ENCODE data around the gene CCDC68. TPM values are rescaled to one million over a fixed set of nuclear protein-coding genes. Genes with fewer than 3 reads are reported as not detected.

Gene CCDC68
- total RNA-seq, 1 donor from 2014 or later = 4.2 TPM

- Histone ChIP-seq H3K4me3 (ENCODE audit: low read depth, low read length) (no peak overlapping the region), H3K27me3 (ENCODE audit: control insufficient read depth, insufficient read depth, low read length) (no peaks in the 10 kb centered on the region), H3K36me3 (ENCODE audit: control insufficient read depth, insufficient read depth, low read length) (peaks cover 1% of the 10 kb centered on the region)
- no peak for TF ChIP-seq CTCF (IDR thresholded peaks at IDR 0.05; ENCODE audit: insufficient read depth, low read length, severe bottlenecking)
- DNase-seq (ENCODE audit: low read depth) (no peak), FAIRE-seq (no peak)
Observed at GRCh38 chr18:54939361-54939917, 19.8 kb downstream of the CCDC68 start.

GRCh38 chr18:54938506-54938905, 20.8 kb downstream of the CCDC68 start:
- peaks cover 1% of the 10 kb centered on the region for H3K36me3 ChIP-seq (ENCODE audit: control insufficient read depth, insufficient read depth, low read length)
- DNase-seq (ENCODE audit: low read depth) = no peak
- no peaks in the 10 kb centered on the region for H3K27me3 ChIP-seq (ENCODE audit: control insufficient read depth, insufficient read depth, low read length)
- TF ChIP-seq CTCF (IDR thresholded peaks at IDR 0.05; ENCODE audit: insufficient read depth, low read length, severe bottlenecking) = no peak
- no peak for FAIRE-seq
- no peak overlapping the region for H3K4me3 ChIP-seq (ENCODE audit: low read depth, low read length)

- no peaks in the 10 kb centered on the region for H3K27me3 ChIP-seq (ENCODE audit: control insufficient read depth, insufficient read depth, low read length)
- FAIRE-seq = no peak
- no peaks in the 10 kb centered on the region for H3K36me3 ChIP-seq (ENCODE audit: control insufficient read depth, insufficient read depth, low read length)
- no peak for DNase-seq (ENCODE audit: low read depth)
- no peak overlapping the region for H3K4me3 ChIP-seq (ENCODE audit: low read depth, low read length)
- TF ChIP-seq CTCF (IDR thresholded peaks at IDR 0.05; ENCODE audit: insufficient read depth, low read length, severe bottlenecking) = no peak
Observed at GRCh38 chr18:54932472-54932871, 26.8 kb downstream of the CCDC68 start.

GRCh38 chr18:54931152-54931551, 28.1 kb downstream of the CCDC68 start:
- TF ChIP-seq CTCF (IDR thresholded peaks at IDR 0.05; ENCODE audit: insufficient read depth, low read length, severe bottlenecking) = no peak
- FAIRE-seq = no peak
- H3K4me3 ChIP-seq (ENCODE audit: low read depth, low read length) = no peak overlapping the region
- DNase-seq (ENCODE audit: low read depth) = no peak
- H3K36me3 ChIP-seq (ENCODE audit: control insufficient read depth, insufficient read depth, low read length) = no peaks in the 10 kb centered on the region
- H3K27me3 ChIP-seq (ENCODE audit: control insufficient read depth, insufficient read depth, low read length) = no peaks in the 10 kb centered on the region

- DNase-seq (ENCODE audit: low read depth) (no peak), FAIRE-seq (no peak)
- H3K4me3 ChIP-seq (ENCODE audit: low read depth, low read length) = no peak overlapping the region
- TF ChIP-seq CTCF (IDR thresholded peaks at IDR 0.05; ENCODE audit: insufficient read depth, low read length, severe bottlenecking) = no peak
- no peaks in the 10 kb centered on the region for H3K36me3 ChIP-seq (ENCODE audit: control insufficient read depth, insufficient read depth, low read length)
- no peaks in the 10 kb centered on the region for H3K27me3 ChIP-seq (ENCODE audit: control insufficient read depth, insufficient read depth, low read length)
Observed at GRCh38 chr18:54928236-54928635, 31.0 kb downstream of the CCDC68 start.
